NT2/D1 (cell line): Measurements from ENCODE around the gene METTL22.

Source experiments
- YY1 ChIP-seq: IDR thresholded peaks from 2 replicates; pipeline ENCODE4 v1.6.1; 2011; ENCODE audit not compliant: insufficient read length, insufficient read depth
- ZNF274 ChIP-seq: IDR thresholded peaks from 2 replicates; pipeline ENCODE4 v1.6.1; 2011; ENCODE audit warnings: mild to moderate bottlenecking, low read depth, low read length

GRCh38 chr16:8611886-8612600, 9.5 kb upstream of the METTL22 start:
- TF ChIP-seq YY1 (no peak), ZNF274 (no peak)
